ENCODE measurements around the gene PLEKHB1.

DNA sequence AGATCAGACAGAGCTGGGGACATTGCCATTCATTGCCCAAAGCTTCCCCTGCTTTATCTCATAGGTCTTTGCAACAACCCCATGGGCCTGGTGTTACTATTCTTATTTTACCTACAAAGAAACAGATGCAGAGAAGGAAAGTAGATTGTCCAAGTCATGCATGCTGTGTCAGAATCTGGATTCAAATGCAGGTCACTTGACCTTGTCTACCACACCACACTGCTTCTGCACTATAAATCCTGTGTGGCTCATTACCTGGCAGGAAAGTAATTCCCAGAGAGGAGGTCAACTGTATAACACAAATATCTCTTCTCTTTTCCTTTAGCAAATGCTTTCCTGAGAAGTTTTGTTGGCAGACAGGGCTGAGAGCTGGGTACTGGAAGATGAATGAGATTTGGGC, 18.5 kb downstream of the PLEKHB1 start:
- TF ChIP-seq, protein P1, sequence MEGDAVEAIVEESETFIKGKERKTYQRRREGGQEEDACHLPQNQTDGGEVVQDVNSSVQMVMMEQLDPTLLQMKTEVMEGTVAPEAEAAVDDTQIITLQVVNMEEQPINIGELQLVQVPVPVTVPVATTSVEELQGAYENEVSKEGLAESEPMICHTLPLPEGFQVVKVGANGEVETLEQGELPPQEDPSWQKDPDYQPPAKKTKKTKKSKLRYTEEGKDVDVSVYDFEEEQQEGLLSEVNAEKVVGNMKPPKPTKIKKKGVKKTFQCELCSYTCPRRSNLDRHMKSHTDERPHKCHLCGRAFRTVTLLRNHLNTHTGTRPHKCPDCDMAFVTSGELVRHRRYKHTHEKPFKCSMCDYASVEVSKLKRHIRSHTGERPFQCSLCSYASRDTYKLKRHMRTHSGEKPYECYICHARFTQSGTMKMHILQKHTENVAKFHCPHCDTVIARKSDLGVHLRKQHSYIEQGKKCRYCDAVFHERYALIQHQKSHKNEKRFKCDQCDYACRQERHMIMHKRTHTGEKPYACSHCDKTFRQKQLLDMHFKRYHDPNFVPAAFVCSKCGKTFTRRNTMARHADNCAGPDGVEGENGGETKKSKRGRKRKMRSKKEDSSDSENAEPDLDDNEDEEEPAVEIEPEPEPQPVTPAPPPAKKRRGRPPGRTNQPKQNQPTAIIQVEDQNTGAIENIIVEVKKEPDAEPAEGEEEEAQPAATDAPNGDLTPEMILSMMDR (IDR thresholded peaks at IDR 0.05 in 2 of 3, conservative IDR thresholded peaks at IDR 0.05 in 1 of 3; ENCODE audit: borderline replicate concordance in 1 of 3, insufficient read depth in 1 of 3, low read depth in 2 of 3, low read length in 2 of 3), result no peak
- no peak for TF ChIP-seq CEBPB (IDR thresholded peaks at IDR 0.05; ENCODE audit: low read depth)
- no peak for TF ChIP-seq ZNF274 (IDR thresholded peaks at IDR 0.05; ENCODE audit: low read depth, low read length)
- TF ChIP-seq REST (IDR thresholded peaks at IDR 0.05; ENCODE audit: low read depth), result no peak
- TF ChIP-seq SIN3A (IDR thresholded peaks at IDR 0.05; ENCODE audit: low read depth), result no peak
- no peak for TF ChIP-seq EZH2 (IDR thresholded peaks at IDR 0.05)
- no peak for TF ChIP-seq CBX3 (IDR thresholded peaks at IDR 0.05; ENCODE audit: low read depth)
- TF ChIP-seq JUND (IDR thresholded peaks at IDR 0.05), result no peak
- TF ChIP-seq POLR2A (IDR thresholded peaks at IDR 0.05; ENCODE audit: borderline replicate concordance, extremely low read depth, insufficient read depth, insufficient read length), result no peak
- no peak for TF ChIP-seq EZH2phosphoT487 (IDR thresholded peaks at IDR 0.05; ENCODE audit: borderline replicate concordance)
- TF ChIP-seq RAD21 (IDR thresholded peaks at IDR 0.05; ENCODE audit: low read depth), result no peak
- TF ChIP-seq ELF1 (IDR thresholded peaks at IDR 0.05; ENCODE audit: borderline replicate concordance, low read depth), result no peak
- TF ChIP-seq, protein P2, sequence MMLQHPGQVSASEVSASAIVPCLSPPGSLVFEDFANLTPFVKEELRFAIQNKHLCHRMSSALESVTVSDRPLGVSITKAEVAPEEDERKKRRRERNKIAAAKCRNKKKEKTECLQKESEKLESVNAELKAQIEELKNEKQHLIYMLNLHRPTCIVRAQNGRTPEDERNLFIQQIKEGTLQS (IDR thresholded peaks at IDR 0.05), result no peak
- no peak for TF ChIP-seq POLR2AphosphoS5 (IDR thresholded peaks at IDR 0.05; ENCODE audit: low read depth, low read length)

Data from HCT116 (cell line).